ENCODE data around the gene TMC1.

TMC1 gene

GRCh38 chr9:72733895-72734294 lies 212.5 kb downstream of the TMC1 start:
- Histone ChIP-seq H2BK12ac (ENCODE audit: low read length in 2 of 2) (no peak overlapping the region), H2BK15ac (ENCODE audit: low read depth, poor library complexity, severe bottlenecking) (no peak overlapping the region), H2AFZ (ENCODE audit: low read depth, low read length) (no peak overlapping the region), H4K91ac (ENCODE audit: low read length) (no peak overlapping the region), H3K9ac (ENCODE audit: low read length) (no peak overlapping the region), H2BK120ac (ENCODE audit: low read depth, low read length) (no peak overlapping the region), H3K9me3 (ENCODE audit: control insufficient read depth, low read length) (no peaks in the 10 kb centered on the region), H3K23ac (ENCODE audit: low read length in 2 of 2) (no peak overlapping the region), H3K4ac (ENCODE audit: low read depth in 1 of 2, low read length in 2 of 2) (no peak overlapping the region), H3K4me3 (ENCODE audit: insufficient read depth in 1 of 2, low read depth in 1 of 2, low read length in 2 of 2) (no peak overlapping the region), H3K27me3 (ENCODE audit: control insufficient read depth in 1 of 2, insufficient read depth in 1 of 2, low read length in 2 of 2) (no peaks in the 10 kb centered on the region), H3K79me1 (replicated peaks; ENCODE audit: low read length, poor library complexity, severe bottlenecking) (no peaks in the 10 kb centered on the region), H3K27ac (ENCODE audit: low read length, poor library complexity, severe bottlenecking) (no peak overlapping the region), H3K4me1 (ENCODE audit: control insufficient read depth, insufficient read depth, low read depth, low read length) (no peaks in the 10 kb centered on the region), H2AK5ac (ENCODE audit: low read length, severe bottlenecking) (no peak overlapping the region), H3K36me3 (ENCODE audit: control insufficient read depth in 1 of 2, insufficient read depth in 2 of 2, low read depth in 1 of 2, low read length in 2 of 2) (no peaks in the 10 kb centered on the region), H4K8ac (ENCODE audit: low read length) (no peak overlapping the region), H3K14ac (ENCODE audit: low read length in 2 of 2) (no peak overlapping the region), H3K18ac (ENCODE audit: low read depth in 1 of 2, low read length in 2 of 2) (no peak overlapping the region), H2BK5ac (ENCODE audit: low read depth, low read length, poor library complexity, severe bottlenecking) (no peak overlapping the region), H3K4me2 (ENCODE audit: low read length, poor library complexity, severe bottlenecking) (no peak overlapping the region)
- no peak for DNase-seq

- Histone ChIP-seq H3K27ac (ENCODE audit: low read length, poor library complexity, severe bottlenecking) (no peak overlapping the region), H4K8ac (ENCODE audit: low read length) (no peak overlapping the region), H3K4me3 (ENCODE audit: insufficient read depth in 1 of 2, low read depth in 1 of 2, low read length in 2 of 2) (no peak overlapping the region), H2AFZ (ENCODE audit: low read depth, low read length) (no peak overlapping the region), H3K4me1 (ENCODE audit: control insufficient read depth, insufficient read depth, low read depth, low read length) (no peaks in the 10 kb centered on the region), H3K18ac (ENCODE audit: low read depth in 1 of 2, low read length in 2 of 2) (no peak overlapping the region), H3K9ac (ENCODE audit: low read length) (no peak overlapping the region), H3K23ac (ENCODE audit: low read length in 2 of 2) (no peak overlapping the region), H2BK15ac (ENCODE audit: low read depth, poor library complexity, severe bottlenecking) (no peak overlapping the region), H3K4me2 (ENCODE audit: low read length, poor library complexity, severe bottlenecking) (no peak overlapping the region), H3K9me3 (ENCODE audit: control insufficient read depth, low read length) (no peaks in the 10 kb centered on the region), H4K91ac (ENCODE audit: low read length) (no peak overlapping the region), H2BK5ac (ENCODE audit: low read depth, low read length, poor library complexity, severe bottlenecking) (no peak overlapping the region), H2BK12ac (ENCODE audit: low read length in 2 of 2) (no peak overlapping the region), H3K27me3 (ENCODE audit: control insufficient read depth in 1 of 2, insufficient read depth in 1 of 2, low read length in 2 of 2) (no peaks in the 10 kb centered on the region), H2AK5ac (ENCODE audit: low read length, severe bottlenecking) (no peak overlapping the region), H3K4ac (ENCODE audit: low read depth in 1 of 2, low read length in 2 of 2) (no peak overlapping the region), H3K14ac (ENCODE audit: low read length in 2 of 2) (no peak overlapping the region), H2BK120ac (ENCODE audit: low read depth, low read length) (no peak overlapping the region), H3K79me1 (replicated peaks; ENCODE audit: low read length, poor library complexity, severe bottlenecking) (no peaks in the 10 kb centered on the region), H3K36me3 (ENCODE audit: control insufficient read depth in 1 of 2, insufficient read depth in 2 of 2, low read depth in 1 of 2, low read length in 2 of 2) (no peaks in the 10 kb centered on the region)
- WGBS: 38% methylated on average over 1 of the region's 1 CpG
- no peak for DNase-seq
These were observed 213.2 kb downstream of the TMC1 start for GRCh38 chr9:72734631-72735030.

GRCh38 chr9:72743836-72744235 lies 222.4 kb downstream of the TMC1 start:
- H3K18ac ChIP-seq (ENCODE audit: low read depth in 1 of 2, low read length in 2 of 2): no peak overlapping the region

GRCh38 chr9:72749276-72749675 lies 227.9 kb downstream of the TMC1 start:
- no peak overlapping the region for H4K91ac ChIP-seq (ENCODE audit: low read length)
- no peaks in the 10 kb centered on the region for H3K9me3 ChIP-seq (ENCODE audit: control insufficient read depth, low read length)
- no peak for DNase-seq
- no peak overlapping the region for H2AK5ac ChIP-seq (ENCODE audit: low read length, severe bottlenecking)
- no peak overlapping the region for H2BK5ac ChIP-seq (ENCODE audit: low read depth, low read length, poor library complexity, severe bottlenecking)
- H3K23ac ChIP-seq (ENCODE audit: low read length in 2 of 2): peak overlapping the region in 1 of 2 experiments; percentile 85
- no peak overlapping the region for H2AFZ ChIP-seq (ENCODE audit: low read depth, low read length)
- H3K18ac ChIP-seq (ENCODE audit: low read depth in 1 of 2, low read length in 2 of 2): no peak overlapping the region
- H3K36me3 ChIP-seq (ENCODE audit: control insufficient read depth in 1 of 2, insufficient read depth in 2 of 2, low read depth in 1 of 2, low read length in 2 of 2): no peaks in the 10 kb centered on the region
- no peak overlapping the region for H4K8ac ChIP-seq (ENCODE audit: low read length)
- no peaks in the 10 kb centered on the region for H3K79me1 ChIP-seq (replicated peaks; ENCODE audit: low read length, poor library complexity, severe bottlenecking)
- H3K9ac ChIP-seq (ENCODE audit: low read length): no peak overlapping the region
- H3K27ac ChIP-seq (ENCODE audit: low read length, poor library complexity, severe bottlenecking): no peak overlapping the region
- no peaks in the 10 kb centered on the region for H3K4me1 ChIP-seq (ENCODE audit: control insufficient read depth, insufficient read depth, low read depth, low read length)
- no peak overlapping the region for H3K14ac ChIP-seq (ENCODE audit: low read length in 2 of 2)
- no peak overlapping the region for H3K4me3 ChIP-seq (ENCODE audit: insufficient read depth in 1 of 2, low read depth in 1 of 2, low read length in 2 of 2)
- no peak overlapping the region for H2BK120ac ChIP-seq (ENCODE audit: low read depth, low read length)
- peaks cover 0 to 8% of the 10 kb centered on the region in 2 experiments for H3K27me3 ChIP-seq (ENCODE audit: control insufficient read depth in 1 of 2, insufficient read depth in 1 of 2, low read length in 2 of 2)
- H3K4me2 ChIP-seq (ENCODE audit: low read length, poor library complexity, severe bottlenecking): no peak overlapping the region
- H3K4ac ChIP-seq (ENCODE audit: low read depth in 1 of 2, low read length in 2 of 2): no peak overlapping the region
- H2BK12ac ChIP-seq (ENCODE audit: low read length in 2 of 2): no peak overlapping the region
- WGBS: 96% methylated on average over 4 of the region's 5 CpGs
- H2BK15ac ChIP-seq (ENCODE audit: low read depth, poor library complexity, severe bottlenecking): no peak overlapping the region

More at GRCh38 chr9:72743836-72744235, 222.4 kb downstream of the TMC1 start:
- Histone ChIP-seq H2AK5ac (ENCODE audit: low read length, severe bottlenecking) (no peak overlapping the region), H3K4me2 (ENCODE audit: low read length, poor library complexity, severe bottlenecking) (no peak overlapping the region), H3K79me1 (replicated peaks; ENCODE audit: low read length, poor library complexity, severe bottlenecking) (no peaks in the 10 kb centered on the region), H2BK120ac (ENCODE audit: low read depth, low read length) (no peak overlapping the region), H3K4me1 (ENCODE audit: control insufficient read depth, insufficient read depth, low read depth, low read length) (no peaks in the 10 kb centered on the region), H3K14ac (ENCODE audit: low read length in 2 of 2) (no peak overlapping the region), H3K27ac (ENCODE audit: low read length, poor library complexity, severe bottlenecking) (no peak overlapping the region), H3K9ac (ENCODE audit: low read length) (no peak overlapping the region), H2BK15ac (ENCODE audit: low read depth, poor library complexity, severe bottlenecking) (no peak overlapping the region), H2BK12ac (ENCODE audit: low read length in 2 of 2) (no peak overlapping the region), H2BK5ac (ENCODE audit: low read depth, low read length, poor library complexity, severe bottlenecking) (no peak overlapping the region), H3K23ac (ENCODE audit: low read length in 2 of 2) (no peak overlapping the region), H3K36me3 (ENCODE audit: control insufficient read depth in 1 of 2, insufficient read depth in 2 of 2, low read depth in 1 of 2, low read length in 2 of 2) (no peaks in the 10 kb centered on the region), H2AFZ (ENCODE audit: low read depth, low read length) (no peak overlapping the region), H3K27me3 (ENCODE audit: control insufficient read depth in 1 of 2, insufficient read depth in 1 of 2, low read length in 2 of 2) (peaks cover 0 to 3% of the 10 kb centered on the region in 2 experiments), H4K8ac (ENCODE audit: low read length) (no peak overlapping the region), H4K91ac (ENCODE audit: low read length) (no peak overlapping the region), H3K4ac (ENCODE audit: low read depth in 1 of 2, low read length in 2 of 2) (no peak overlapping the region), H3K4me3 (ENCODE audit: insufficient read depth in 1 of 2, low read depth in 1 of 2, low read length in 2 of 2) (no peak overlapping the region), H3K9me3 (ENCODE audit: control insufficient read depth, low read length) (no peaks in the 10 kb centered on the region)
- WGBS: 55% methylated on average over 2 of the region's 4 CpGs
- DNase-seq: no peak

All from mesenchymal stem cell (in vitro differentiated cells and primary cell).